Tibial nerve (tissue), 4 donors: ENCODE measurements around the gene CCDC66. TPM values are rescaled to one million over a fixed set of nuclear protein-coding genes. Genes with fewer than 3 reads are reported as not detected.

Experiments
- DNase-seq, 2 donors: peaks; one replicate each; pipeline ENCODE4 v3.0.0-alpha.2; 2019; ENCODE audit warnings: low spot score in 2 of 2
- H3K27ac ChIP-seq, 4 donors: fragments of 200-600 bp; sonication (generic) in 3 of 4; one replicate each; pipeline ENCODE4 v1.5.1; 2017 to 2019; ENCODE audit warnings: mild to moderate bottlenecking in 1 of 4
- H3K27me3 ChIP-seq, 2 donors: fragments of 200-600 bp; sonication (generic) in 1 of 2; one replicate each; pipeline versions ENCODE4 v1.5.1 to v1.6.0; 2017 to 2019
- H3K36me3 ChIP-seq, 3 donors: fragments of 200-600 bp; sonication (generic); one replicate each; pipeline ENCODE4 v1.5.1; 2018 to 2019
- H3K4me1 ChIP-seq, 4 donors: fragments of 200-600 bp; sonication (generic) in 3 of 4; one replicate each; pipeline ENCODE4 v1.5.1; 2017 to 2019
- H3K4me3 ChIP-seq, 4 donors: fragments of 200-600 bp; sonication (generic) in 3 of 4; one replicate each; pipeline ENCODE4 v1.5.1; 2017 to 2019; ENCODE audit warnings: mild to moderate bottlenecking in 1 of 4, moderate library complexity in 1 of 4
- H3K9me3 ChIP-seq, 4 donors: fragments of 200-600 bp; sonication (generic) in 3 of 4; one replicate each; pipeline ENCODE4 v1.5.1; 2017 to 2019
- CTCF ChIP-seq, 5 experiments: fragments of 200-600 bp in 3 of 5; fragments of 450-650 bp in 2 of 5; sonication (generic) in 3 of 5; IDR thresholded peaks; one replicate each; pipeline ENCODE4 v1.5.1; 2016 to 2019; ENCODE audit warnings: antibody characterized with exemption in 5 of 5, mild to moderate bottlenecking in 3 of 5, moderate library complexity in 2 of 5
- EP300 ChIP-seq, 2 donors: sonication (generic); formaldehyde crosslinking; IDR thresholded peaks; one replicate each; pipeline ENCODE4 v1.6.1; 2017; ENCODE audit warnings: antibody characterized with exemption in 2 of 2, mild to moderate bottlenecking in 1 of 2
- POLR2A ChIP-seq, 2 donors: fragments of 450-650 bp; IDR thresholded peaks; one replicate each; pipeline ENCODE4 v1.6.1; 2017; ENCODE audit warnings: antibody characterized with exemption in 2 of 2, mild to moderate bottlenecking in 2 of 2, moderate library complexity in 2 of 2
- WGBS, 2 donors: methylation state at CpG; one replicate each; pipeline ENCODE4 v1.1.5; 2018; 5-methylcytosine and 5-hydroxymethylcytosine counted together
- total RNA-seq, 4 donors: library from RNA; depleted of rRNA; stranded (reverse); fragments of >200 nt; gene quantifications; one replicate each; pipeline ENCODE4 v1.1.0, GENCODE V29; 2016

CCDC66 gene
- total RNA-seq, 4 donors from 2014 or later, result 33.9 to 73.8 (median 51.9) TPM

GRCh38 chr3:56621681-56622080 is 64.7 kb downstream of the CCDC66 start:
- Histone ChIP-seq H3K27ac (no peak overlapping the region), H3K4me1 (no peaks in the 10 kb centered on the region), H3K4me3 (no peak overlapping the region), H3K27me3 (no peaks in the 10 kb centered on the region), H3K36me3 (peaks cover 0 to 88% (median 0%) of the 10 kb centered on the region in 3 donors), H3K9me3 (no peaks in the 10 kb centered on the region)
- TF ChIP-seq EP300 (IDR thresholded peaks at IDR 0.05) (no peak), CTCF (IDR thresholded peaks at IDR 0.05) (no peak)
- 76 to 80% methylated on average over 3 of the region's 3 CpGs for WGBS, 2 donors
- DNase-seq, result no peak

- 93 to 97% methylated on average over 3 of the region's 3 CpGs for WGBS, 2 donors
- no peaks in the 10 kb centered on the region for H3K27me3 ChIP-seq
- H3K4me1 ChIP-seq, result no peaks in the 10 kb centered on the region
- peaks cover 0 to 88% (median 0%) of the 10 kb centered on the region in 3 donors for H3K36me3 ChIP-seq
- H3K4me3 ChIP-seq, result no peak overlapping the region
- TF ChIP-seq CTCF (IDR thresholded peaks at IDR 0.05), result no peak
- TF ChIP-seq EP300 (IDR thresholded peaks at IDR 0.05), result no peak
- no peak for DNase-seq
- no peaks in the 10 kb centered on the region for H3K9me3 ChIP-seq
- H3K27ac ChIP-seq, result no peak overlapping the region
Measured at GRCh38 chr3:56622381-56622780, 65.4 kb downstream of the CCDC66 start.

GRCh38 chr3:56624725-56625124 is 67.8 kb downstream of the CCDC66 start:
- WGBS, 2 donors, result 71 to 83% methylated on average over 3 of the region's 3 CpGs
- Histone ChIP-seq H3K4me3 (no peak overlapping the region), H3K27ac (no peak overlapping the region), H3K36me3 (peaks cover 0 to 81% (median 0%) of the 10 kb centered on the region in 3 donors), H3K4me1 (no peaks in the 10 kb centered on the region), H3K9me3 (no peaks in the 10 kb centered on the region), H3K27me3 (no peaks in the 10 kb centered on the region)
- TF ChIP-seq EP300 (IDR thresholded peaks at IDR 0.05), result no peak
- no peak for TF ChIP-seq CTCF (IDR thresholded peaks at IDR 0.05)
- TF ChIP-seq POLR2A (IDR thresholded peaks at IDR 0.05), result no peak
- DNase-seq, result no peak

GRCh38 chr3:56629047-56629446 is 72.1 kb downstream of the CCDC66 start:
- no peaks in the 10 kb centered on the region for H3K9me3 ChIP-seq
- H3K36me3 ChIP-seq, result peaks cover 0 to 84% (median 8%) of the 10 kb centered on the region in 3 donors
- TF ChIP-seq CTCF (IDR thresholded peaks at IDR 0.05) (no peak), POLR2A (IDR thresholded peaks at IDR 0.05) (no peak)
- WGBS, 2 donors, result 86 to 89% methylated on average over 2 of the region's 2 CpGs
- DNase-seq, result no peak
- H3K27me3 ChIP-seq, result no peaks in the 10 kb centered on the region
- no peak overlapping the region for H3K4me3 ChIP-seq
- H3K27ac ChIP-seq, result no peak overlapping the region
- H3K4me1 ChIP-seq, result no peaks in the 10 kb centered on the region

GRCh38 chr3:56629451-56629850 is 72.5 kb downstream of the CCDC66 start:
- TF ChIP-seq CTCF (IDR thresholded peaks at IDR 0.05), result no peak
- no peak for TF ChIP-seq EP300 (IDR thresholded peaks at IDR 0.05)
- TF ChIP-seq POLR2A (IDR thresholded peaks at IDR 0.05), result no peak
- peaks cover 0 to 80% (median 8%) of the 10 kb centered on the region in 3 donors for H3K36me3 ChIP-seq
- DNase-seq, result no peak
- H3K4me3 ChIP-seq, result no peak overlapping the region
- H3K9me3 ChIP-seq, result no peaks in the 10 kb centered on the region
- H3K4me1 ChIP-seq, result no peaks in the 10 kb centered on the region
- H3K27ac ChIP-seq, result no peak overlapping the region
- no peaks in the 10 kb centered on the region for H3K27me3 ChIP-seq
